WTC11 (cell line): ENCODE results near the gene OXT.

Experiments used
- ETV6 ChIP-seq: sonication (generic); formaldehyde crosslinking; IDR thresholded peaks from 2 replicates; pipeline ENCODE4 v1.8.1; 2022; ENCODE audit warnings: mild to moderate bottlenecking, missing genetic modification reagents
- IRF2 ChIP-seq: sonication (generic); formaldehyde crosslinking; IDR thresholded peaks from 2 replicates; pipeline ENCODE4 v1.8.0; 2022; ENCODE audit warnings: low read depth, missing genetic modification reagents, borderline replicate concordance
- JAZF1 ChIP-seq: fragments of 250-450 bp; sonication (Bioruptor Pico); IDR thresholded peaks from 2 replicates; pipeline ENCODE4 v1.9.0; 2021; ENCODE audit warnings: moderate library complexity, mild to moderate bottlenecking, inconsistent platforms
- MYBL2 ChIP-seq: sonication (generic); formaldehyde crosslinking; IDR thresholded peaks from 2 replicates; pipeline ENCODE4 v1.8.1; 2023; ENCODE audit warnings: mild to moderate bottlenecking, moderate library complexity, missing genetic modification reagents
- NFYB ChIP-seq: sonication (generic); formaldehyde crosslinking; conservative IDR thresholded peaks from 2 replicates; pipeline ENCODE4 v1.8.0; 2022; ENCODE audit warnings: low read depth, missing genetic modification reagents
- NR2C2 ChIP-seq: sonication (generic); formaldehyde crosslinking; IDR thresholded peaks from 2 replicates; pipeline ENCODE4 v1.8.0; 2022; ENCODE audit warnings: mild to moderate bottlenecking, missing genetic modification reagents
- TP53 ChIP-seq: sonication (generic); formaldehyde crosslinking; IDR thresholded peaks from 2 replicates; pipeline ENCODE4 v1.8.1; 2023; ENCODE audit warnings: mild to moderate bottlenecking, missing genetic modification reagents
- ZBTB21 ChIP-seq: sonication (generic); formaldehyde crosslinking; IDR thresholded peaks from 2 replicates; pipeline ENCODE4 v1.8.1; 2023; ENCODE audit warnings: mild to moderate bottlenecking, missing genetic modification reagents, borderline replicate concordance
- TF ChIP-seq, protein P1 (sequence below): sonication (generic); formaldehyde crosslinking; IDR thresholded peaks from 2 replicates; pipeline ENCODE4 v1.8.0; 2022; ENCODE audit warnings: mild to moderate bottlenecking, missing genetic modification reagents
- TF ChIP-seq, protein P2 (sequence below): sonication (generic); formaldehyde crosslinking; IDR thresholded peaks from 2 replicates; pipeline ENCODE4 v1.8.0; 2022; ENCODE audit warnings: missing genetic modification reagents
- TF ChIP-seq, protein P3 (sequence below): sonication (generic); formaldehyde crosslinking; IDR thresholded peaks from 2 replicates; pipeline ENCODE4 v1.8.0; 2022; ENCODE audit warnings: mild to moderate bottlenecking, missing genetic modification reagents
- TF ChIP-seq, protein P4 (sequence below): fragments of 200-600 bp; IDR thresholded peaks from 2 replicates; pipeline ENCODE4 v1.8.0; 2022; ENCODE audit warnings: antibody characterized with exemption

DNA sequence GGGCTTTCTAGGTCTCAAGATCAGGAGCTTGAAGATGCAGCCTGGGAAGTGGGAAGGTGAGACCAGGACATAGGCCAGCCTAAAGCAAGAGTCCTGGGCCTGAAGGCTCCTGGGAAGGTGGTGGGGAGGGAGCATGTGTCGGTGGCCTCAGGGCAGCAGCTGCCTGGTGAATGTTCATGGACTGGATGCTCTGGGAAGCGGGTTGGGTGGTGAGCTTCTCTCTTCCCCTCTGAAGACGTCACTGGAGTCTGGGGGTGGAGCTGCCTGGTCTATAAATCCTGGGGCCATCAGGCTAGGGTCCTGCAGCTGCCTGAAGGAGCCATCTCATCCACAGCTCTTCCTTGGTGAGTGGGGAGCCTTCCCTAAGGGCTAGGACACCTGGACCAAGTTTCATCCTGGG, 28.1 kb upstream of the OXT start, which contains the start of gene GNRH2:
- TF ChIP-seq MYBL2 (CRISPR knock-in tag) (no peak), ETV6 (CRISPR knock-in tag) (no peak), NFYB (CRISPR knock-in tag) (no peak), NR2C2 (CRISPR knock-in tag) (no peak), TP53 (no peak), JAZF1 (no peak), IRF2 (CRISPR knock-in tag) (no peak), ZBTB21 (CRISPR knock-in tag) (no peak)
- TF ChIP-seq, protein P1, sequence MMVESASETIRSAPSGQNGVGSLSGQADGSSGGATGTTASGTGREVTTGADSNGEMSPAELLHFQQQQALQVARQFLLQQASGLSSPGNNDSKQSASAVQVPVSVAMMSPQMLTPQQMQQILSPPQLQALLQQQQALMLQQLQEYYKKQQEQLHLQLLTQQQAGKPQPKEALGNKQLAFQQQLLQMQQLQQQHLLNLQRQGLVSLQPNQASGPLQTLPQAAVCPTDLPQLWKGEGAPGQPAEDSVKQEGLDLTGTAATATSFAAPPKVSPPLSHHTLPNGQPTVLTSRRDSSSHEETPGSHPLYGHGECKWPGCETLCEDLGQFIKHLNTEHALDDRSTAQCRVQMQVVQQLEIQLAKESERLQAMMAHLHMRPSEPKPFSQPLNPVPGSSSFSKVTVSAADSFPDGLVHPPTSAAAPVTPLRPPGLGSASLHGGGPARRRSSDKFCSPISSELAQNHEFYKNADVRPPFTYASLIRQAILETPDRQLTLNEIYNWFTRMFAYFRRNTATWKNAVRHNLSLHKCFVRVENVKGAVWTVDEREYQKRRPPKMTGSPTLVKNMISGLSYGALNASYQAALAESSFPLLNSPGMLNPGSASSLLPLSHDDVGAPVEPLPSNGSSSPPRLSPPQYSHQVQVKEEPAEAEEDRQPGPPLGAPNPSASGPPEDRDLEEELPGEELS (CRISPR knock-in tag) = no peak
- TF ChIP-seq, protein P2, sequence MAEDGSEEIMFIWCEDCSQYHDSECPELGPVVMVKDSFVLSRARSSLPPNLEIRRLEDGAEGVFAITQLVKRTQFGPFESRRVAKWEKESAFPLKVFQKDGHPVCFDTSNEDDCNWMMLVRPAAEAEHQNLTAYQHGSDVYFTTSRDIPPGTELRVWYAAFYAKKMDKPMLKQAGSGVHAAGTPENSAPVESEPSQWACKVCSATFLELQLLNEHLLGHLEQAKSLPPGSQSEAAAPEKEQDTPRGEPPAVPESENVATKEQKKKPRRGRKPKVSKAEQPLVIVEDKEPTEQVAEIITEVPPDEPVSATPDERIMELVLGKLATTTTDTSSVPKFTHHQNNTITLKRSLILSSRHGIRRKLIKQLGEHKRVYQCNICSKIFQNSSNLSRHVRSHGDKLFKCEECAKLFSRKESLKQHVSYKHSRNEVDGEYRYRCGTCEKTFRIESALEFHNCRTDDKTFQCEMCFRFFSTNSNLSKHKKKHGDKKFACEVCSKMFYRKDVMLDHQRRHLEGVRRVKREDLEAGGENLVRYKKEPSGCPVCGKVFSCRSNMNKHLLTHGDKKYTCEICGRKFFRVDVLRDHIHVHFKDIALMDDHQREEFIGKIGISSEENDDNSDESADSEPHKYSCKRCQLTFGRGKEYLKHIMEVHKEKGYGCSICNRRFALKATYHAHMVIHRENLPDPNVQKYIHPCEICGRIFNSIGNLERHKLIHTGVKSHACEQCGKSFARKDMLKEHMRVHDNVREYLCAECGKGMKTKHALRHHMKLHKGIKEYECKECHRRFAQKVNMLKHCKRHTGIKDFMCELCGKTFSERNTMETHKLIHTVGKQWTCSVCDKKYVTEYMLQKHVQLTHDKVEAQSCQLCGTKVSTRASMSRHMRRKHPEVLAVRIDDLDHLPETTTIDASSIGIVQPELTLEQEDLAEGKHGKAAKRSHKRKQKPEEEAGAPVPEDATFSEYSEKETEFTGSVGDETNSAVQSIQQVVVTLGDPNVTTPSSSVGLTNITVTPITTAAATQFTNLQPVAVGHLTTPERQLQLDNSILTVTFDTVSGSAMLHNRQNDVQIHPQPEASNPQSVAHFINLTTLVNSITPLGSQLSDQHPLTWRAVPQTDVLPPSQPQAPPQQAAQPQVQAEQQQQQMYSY (CRISPR knock-in tag) = no peak
- TF ChIP-seq, protein P3, sequence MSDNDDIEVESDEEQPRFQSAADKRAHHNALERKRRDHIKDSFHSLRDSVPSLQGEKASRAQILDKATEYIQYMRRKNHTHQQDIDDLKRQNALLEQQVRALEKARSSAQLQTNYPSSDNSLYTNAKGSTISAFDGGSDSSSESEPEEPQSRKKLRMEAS (CRISPR knock-in tag) = no peak
- TF ChIP-seq, protein P4, sequence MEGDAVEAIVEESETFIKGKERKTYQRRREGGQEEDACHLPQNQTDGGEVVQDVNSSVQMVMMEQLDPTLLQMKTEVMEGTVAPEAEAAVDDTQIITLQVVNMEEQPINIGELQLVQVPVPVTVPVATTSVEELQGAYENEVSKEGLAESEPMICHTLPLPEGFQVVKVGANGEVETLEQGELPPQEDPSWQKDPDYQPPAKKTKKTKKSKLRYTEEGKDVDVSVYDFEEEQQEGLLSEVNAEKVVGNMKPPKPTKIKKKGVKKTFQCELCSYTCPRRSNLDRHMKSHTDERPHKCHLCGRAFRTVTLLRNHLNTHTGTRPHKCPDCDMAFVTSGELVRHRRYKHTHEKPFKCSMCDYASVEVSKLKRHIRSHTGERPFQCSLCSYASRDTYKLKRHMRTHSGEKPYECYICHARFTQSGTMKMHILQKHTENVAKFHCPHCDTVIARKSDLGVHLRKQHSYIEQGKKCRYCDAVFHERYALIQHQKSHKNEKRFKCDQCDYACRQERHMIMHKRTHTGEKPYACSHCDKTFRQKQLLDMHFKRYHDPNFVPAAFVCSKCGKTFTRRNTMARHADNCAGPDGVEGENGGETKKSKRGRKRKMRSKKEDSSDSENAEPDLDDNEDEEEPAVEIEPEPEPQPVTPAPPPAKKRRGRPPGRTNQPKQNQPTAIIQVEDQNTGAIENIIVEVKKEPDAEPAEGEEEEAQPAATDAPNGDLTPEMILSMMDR = no peak
